ENCODE measurements around the gene MRPS30.
"Not testable (repeated sequence)": the region's sequence is repeated elsewhere in the genome, so short reads cannot be mapped to it uniquely, and the experiment has no call there.

The MRPS30 gene

GRCh38 chr5:44809215-44809955, 638 bp downstream of the MRPS30 start:
- H3K36me3 ChIP-seq (replicated peaks), result peaks cover 2% of the 10 kb centered on the region
- in situ Hi-C loops (cut with HindIII; ENCODE audit: low pct_ligation_motif_present, low sequenced_read_pairs), result no loop called here
- peak; percentile 58 for DNase-seq
- no peak for TF ChIP-seq CTCF (IDR thresholded peaks at IDR 0.05; ENCODE audit: low read depth, low read length, missing control alignments)
- peak overlapping the region; percentile 54 for H3K27ac ChIP-seq
- H3K4me3 ChIP-seq (ENCODE audit: low read depth, low read length), result peak overlapping the region; percentile 89
- H3K27me3 ChIP-seq (replicated peaks), result no peaks in the 10 kb centered on the region

- H3K27me3 ChIP-seq (replicated peaks), result no peaks in the 10 kb centered on the region
- H3K4me3 ChIP-seq (ENCODE audit: low read depth, low read length), result peak overlapping the region; percentile 89
- peaks cover 2% of the 10 kb centered on the region for H3K36me3 ChIP-seq (replicated peaks)
- in situ Hi-C loops (cut with HindIII; ENCODE audit: low pct_ligation_motif_present, low sequenced_read_pairs), result no loop called here
- no peak for TF ChIP-seq CTCF (IDR thresholded peaks at IDR 0.05; ENCODE audit: low read depth, low read length, missing control alignments)
- H3K27ac ChIP-seq, result peak overlapping the region; percentile 54
- no peak for DNase-seq
Measured at GRCh38 chr5:44809956-44810420, 1.2 kb downstream of the MRPS30 start.

GRCh38 chr5:44814761-44815160, 6.0 kb downstream of the MRPS30 start:
- no peaks in the 10 kb centered on the region for H3K27me3 ChIP-seq (replicated peaks)
- H3K36me3 ChIP-seq (replicated peaks), result peaks cover 2% of the 10 kb centered on the region
- no peak overlapping the region for H3K27ac ChIP-seq
- in situ Hi-C loops (cut with HindIII; ENCODE audit: low pct_ligation_motif_present, low sequenced_read_pairs), result no loop called here
- H3K4me3 ChIP-seq (ENCODE audit: low read depth, low read length), result no peak overlapping the region
- no peak for DNase-seq
- no peak for TF ChIP-seq CTCF (IDR thresholded peaks at IDR 0.05; ENCODE audit: low read depth, low read length, missing control alignments)

- DNase-seq, result no peak
- no peak overlapping the region for H3K27ac ChIP-seq
- H3K36me3 ChIP-seq (replicated peaks), result no peaks in the 10 kb centered on the region
- in situ Hi-C loops (cut with HindIII; ENCODE audit: low pct_ligation_motif_present, low sequenced_read_pairs), result no loop called here
- no peak for TF ChIP-seq CTCF (IDR thresholded peaks at IDR 0.05; ENCODE audit: low read depth, low read length, missing control alignments)
- no peaks in the 10 kb centered on the region for H3K27me3 ChIP-seq (replicated peaks)
- no peak overlapping the region for H3K4me3 ChIP-seq (ENCODE audit: low read depth, low read length)
Measured at GRCh38 chr5:44821164-44821563, 12.4 kb downstream of the MRPS30 start.

GRCh38 chr5:44824662-44825061, 15.9 kb downstream of the MRPS30 start:
- H3K27ac ChIP-seq; H3K4me3 ChIP-seq (ENCODE audit: low read depth, low read length); in situ Hi-C loops (cut with HindIII; ENCODE audit: low pct_ligation_motif_present, low sequenced_read_pairs); H3K36me3 ChIP-seq (replicated peaks); DNase-seq; H3K27me3 ChIP-seq (replicated peaks): not testable (repeated sequence)

GRCh38 chr5:44827681-44828080, 18.9 kb downstream of the MRPS30 start:
- no peak for DNase-seq
- H3K27ac ChIP-seq, result no peak overlapping the region
- H3K4me3 ChIP-seq (ENCODE audit: low read depth, low read length), result no peak overlapping the region
- in situ Hi-C loops (cut with HindIII; ENCODE audit: low pct_ligation_motif_present, low sequenced_read_pairs), result no loop called here
- H3K27me3 ChIP-seq (replicated peaks), result no peaks in the 10 kb centered on the region
- no peak for TF ChIP-seq CTCF (IDR thresholded peaks at IDR 0.05; ENCODE audit: low read depth, low read length, missing control alignments)
- H3K36me3 ChIP-seq (replicated peaks), result no peaks in the 10 kb centered on the region
